ENCODE data around the gene GAREM2.
"Not testable (repeated sequence)": the region's sequence is repeated elsewhere in the genome, so short reads cannot be mapped to it uniquely, and the experiment has no call there.

The GAREM2 gene

DNA sequence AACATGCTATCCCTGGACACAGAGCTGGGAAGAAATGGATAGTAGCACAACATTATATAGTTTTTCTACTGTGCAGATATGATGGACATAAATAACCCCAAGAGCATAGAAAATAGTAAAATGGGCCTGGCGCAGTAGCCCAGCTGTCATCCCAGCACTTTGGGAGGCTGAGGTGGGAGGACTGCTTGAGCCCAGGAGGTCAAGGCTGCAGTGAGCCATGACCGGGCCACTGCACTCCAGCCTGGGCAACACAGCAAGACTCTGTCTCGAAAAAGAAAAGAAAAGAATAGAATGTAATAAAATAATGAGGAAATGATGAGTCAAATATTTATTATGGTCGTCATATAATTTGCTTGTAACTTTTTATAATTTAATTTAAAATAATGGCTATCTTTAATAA is 7.5 kb upstream of the GAREM2 start:
- DNase-seq = no peak
- Histone ChIP-seq H3K4me3 (ENCODE audit: low read depth, low read length) (no peak overlapping the region), H3K27me3 (no peaks in the 10 kb centered on the region), H3K36me3 (no peaks in the 10 kb centered on the region), H3K4me1 (no peaks in the 10 kb centered on the region), H3K9me3 (no peaks in the 10 kb centered on the region)
- TF ChIP-seq, protein P1, sequence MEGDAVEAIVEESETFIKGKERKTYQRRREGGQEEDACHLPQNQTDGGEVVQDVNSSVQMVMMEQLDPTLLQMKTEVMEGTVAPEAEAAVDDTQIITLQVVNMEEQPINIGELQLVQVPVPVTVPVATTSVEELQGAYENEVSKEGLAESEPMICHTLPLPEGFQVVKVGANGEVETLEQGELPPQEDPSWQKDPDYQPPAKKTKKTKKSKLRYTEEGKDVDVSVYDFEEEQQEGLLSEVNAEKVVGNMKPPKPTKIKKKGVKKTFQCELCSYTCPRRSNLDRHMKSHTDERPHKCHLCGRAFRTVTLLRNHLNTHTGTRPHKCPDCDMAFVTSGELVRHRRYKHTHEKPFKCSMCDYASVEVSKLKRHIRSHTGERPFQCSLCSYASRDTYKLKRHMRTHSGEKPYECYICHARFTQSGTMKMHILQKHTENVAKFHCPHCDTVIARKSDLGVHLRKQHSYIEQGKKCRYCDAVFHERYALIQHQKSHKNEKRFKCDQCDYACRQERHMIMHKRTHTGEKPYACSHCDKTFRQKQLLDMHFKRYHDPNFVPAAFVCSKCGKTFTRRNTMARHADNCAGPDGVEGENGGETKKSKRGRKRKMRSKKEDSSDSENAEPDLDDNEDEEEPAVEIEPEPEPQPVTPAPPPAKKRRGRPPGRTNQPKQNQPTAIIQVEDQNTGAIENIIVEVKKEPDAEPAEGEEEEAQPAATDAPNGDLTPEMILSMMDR (IDR thresholded peaks at IDR 0.05; ENCODE audit: low read depth, low read length) = no peak

DNA sequence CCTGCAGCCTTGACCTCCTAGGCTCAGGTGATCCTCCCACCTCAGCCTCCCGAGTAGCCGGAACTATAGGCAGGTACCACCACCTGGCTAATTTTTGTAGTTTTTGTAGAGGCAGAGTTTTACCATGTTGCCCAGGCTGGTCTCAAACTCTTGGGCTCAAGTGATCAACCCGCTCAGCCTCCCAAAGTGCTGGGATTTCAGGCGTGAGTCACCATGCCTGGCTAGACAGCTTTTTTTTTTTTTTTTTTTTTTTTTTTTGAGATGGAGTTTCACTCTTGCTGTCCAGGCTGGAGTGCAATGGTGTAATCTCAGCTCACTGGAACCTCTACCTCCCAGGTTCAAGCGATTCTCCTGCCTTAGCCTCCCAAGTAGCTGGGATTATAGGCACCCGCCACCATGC is 6.3 kb upstream of the GAREM2 start:
- not testable (repeated sequence) for DNase-seq; H3K9me3 ChIP-seq; H3K4me3 ChIP-seq (ENCODE audit: low read depth, low read length); H3K27me3 ChIP-seq; H3K36me3 ChIP-seq; H3K4me1 ChIP-seq

DNA sequence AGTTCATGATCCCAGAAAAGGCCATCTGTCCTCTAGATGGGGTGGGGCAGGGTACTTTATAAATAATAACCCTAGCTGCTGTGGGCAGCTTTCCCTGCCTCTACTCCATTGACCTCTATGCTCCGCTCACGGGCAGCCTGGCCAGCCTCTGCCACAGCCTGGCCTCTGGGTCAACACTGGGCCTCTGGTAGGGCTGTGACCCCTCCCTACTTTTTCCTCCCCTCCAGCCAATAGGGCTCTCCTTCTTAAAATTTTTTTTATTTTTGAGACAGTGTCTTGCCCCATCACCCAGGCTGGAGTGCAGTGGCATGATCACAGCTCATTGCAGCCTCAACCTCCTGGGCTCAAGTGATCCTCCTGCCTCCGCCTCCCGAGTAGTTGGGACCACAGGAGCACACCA is 4.1 kb upstream of the GAREM2 start:
- H3K36me3 ChIP-seq = no peaks in the 10 kb centered on the region
- TF ChIP-seq, protein P1 (IDR thresholded peaks at IDR 0.05; ENCODE audit: low read depth, low read length) = no peak
- DNase-seq = no peak
- no peaks in the 10 kb centered on the region for H3K27me3 ChIP-seq
- H3K4me1 ChIP-seq = no peaks in the 10 kb centered on the region
- H3K4me3 ChIP-seq (ENCODE audit: low read depth, low read length) = no peak overlapping the region
- no peaks in the 10 kb centered on the region for H3K9me3 ChIP-seq

DNA sequence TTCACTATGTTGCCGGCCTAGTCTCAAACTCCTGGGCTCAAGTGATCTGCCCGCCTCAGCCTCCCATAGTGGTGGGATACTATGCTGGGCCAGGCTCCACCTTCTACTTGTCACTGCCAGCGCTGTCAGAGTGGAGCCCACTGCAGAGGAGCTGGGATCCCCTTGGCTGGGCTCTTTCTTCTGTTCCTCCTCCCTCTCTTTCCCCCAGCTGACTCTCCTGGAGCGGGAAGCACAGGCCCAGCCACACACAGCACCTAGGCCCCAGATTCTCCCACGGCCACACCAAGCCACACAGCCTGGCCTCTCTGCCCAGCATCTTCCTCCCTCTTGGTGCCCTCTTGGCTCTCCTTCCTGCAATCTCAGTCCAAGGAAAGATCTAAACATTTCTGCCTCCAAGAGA is 3.7 kb upstream of the GAREM2 start:
- no peaks in the 10 kb centered on the region for H3K4me1 ChIP-seq
- no peak overlapping the region for H3K4me3 ChIP-seq (ENCODE audit: low read depth, low read length)
- H3K27me3 ChIP-seq = no peaks in the 10 kb centered on the region
- no peak for DNase-seq
- H3K36me3 ChIP-seq = no peaks in the 10 kb centered on the region
- TF ChIP-seq, protein P1 (IDR thresholded peaks at IDR 0.05; ENCODE audit: low read depth, low read length) = no peak
- H3K9me3 ChIP-seq = no peaks in the 10 kb centered on the region

DNA sequence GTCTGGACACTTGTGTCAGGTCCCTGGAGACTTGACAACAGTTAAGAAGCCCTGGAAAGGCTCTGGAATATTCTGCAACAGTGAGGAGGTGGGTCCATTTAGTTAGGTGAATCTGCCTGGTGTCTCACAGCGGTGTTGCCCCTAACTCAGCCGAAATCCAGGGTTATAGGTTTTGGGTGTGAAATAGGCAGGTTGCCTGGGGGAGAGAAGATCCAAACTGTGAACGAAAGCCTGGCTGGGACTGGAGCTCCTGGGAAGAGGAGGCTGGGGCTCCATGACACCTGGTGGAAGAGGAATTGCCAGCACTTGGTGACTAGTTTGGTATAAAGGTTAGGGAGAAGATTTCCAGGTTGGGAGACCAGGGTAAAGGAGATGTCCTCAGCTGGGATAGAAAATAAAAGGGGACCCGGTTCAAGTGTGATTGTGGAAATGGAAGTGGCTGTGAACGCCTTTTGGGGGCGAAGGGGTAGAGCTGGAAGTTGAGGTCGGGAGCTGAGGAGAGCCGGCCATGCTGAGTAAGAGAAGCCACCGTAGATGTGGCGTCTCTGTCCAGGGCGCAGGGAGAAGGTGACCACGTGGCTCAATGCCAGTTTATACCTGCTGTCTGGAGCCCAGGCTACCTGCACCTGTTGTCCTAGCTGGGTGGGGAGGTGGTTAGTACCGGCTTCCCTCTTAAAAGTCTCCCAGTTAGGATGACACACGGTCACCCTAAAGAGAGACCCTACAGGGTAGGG is 3.0 kb upstream of the GAREM2 start:
- Histone ChIP-seq H3K9me3 (no peaks in the 10 kb centered on the region), H3K36me3 (no peaks in the 10 kb centered on the region), H3K4me3 (ENCODE audit: low read depth, low read length) (no peak overlapping the region), H3K27me3 (no peaks in the 10 kb centered on the region), H3K4me1 (peaks cover 2% of the 10 kb centered on the region; the same call in 1 of the 2 replicates)
- TF ChIP-seq, protein P1 (IDR thresholded peaks at IDR 0.05; ENCODE audit: low read depth, low read length) = no peak
- DNase-seq = no peak

DNA sequence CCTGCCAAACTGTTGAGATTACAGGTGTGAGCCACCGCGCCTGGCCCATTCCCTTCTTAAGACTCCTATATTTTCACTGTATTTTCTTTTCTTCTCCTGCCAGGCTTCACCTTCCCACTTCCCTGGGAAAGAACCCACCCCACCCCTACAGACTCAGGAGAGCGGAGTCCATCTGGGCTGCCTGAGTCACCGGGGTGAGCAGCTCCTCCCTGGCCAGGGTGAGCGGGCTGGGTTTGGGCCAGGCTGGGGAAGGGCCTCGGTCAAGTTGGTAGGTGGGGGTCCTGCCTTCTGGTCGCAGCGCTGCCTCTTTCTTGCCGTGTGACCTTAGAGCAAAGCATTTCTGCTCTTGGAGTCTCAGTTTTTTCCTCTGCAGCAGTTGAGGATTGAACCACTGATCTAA is 2.1 kb upstream of the GAREM2 start:
- no peaks in the 10 kb centered on the region for H3K27me3 ChIP-seq
- no peaks in the 10 kb centered on the region for H3K9me3 ChIP-seq
- no peak overlapping the region for H3K4me3 ChIP-seq (ENCODE audit: low read depth, low read length)
- H3K4me1 ChIP-seq = peaks cover 8% of the 10 kb centered on the region
- no peak for DNase-seq
- TF ChIP-seq, protein P1 (IDR thresholded peaks at IDR 0.05; ENCODE audit: low read depth, low read length) = no peak
- H3K36me3 ChIP-seq = no peaks in the 10 kb centered on the region
